Loucy (cell line): ENCODE results near the gene MAB21L1.

Experiments
- H2AFZ ChIP-seq: fragments of 200-600 bp; sonication (generic); 2 replicates; pipeline ENCODE4 v1.6.0; 2016; ENCODE audit warnings: antibody characterized with exemption, mild to moderate bottlenecking, low read length, moderate library complexity
- H3F3A ChIP-seq: fragments of 200-600 bp; 2 replicates; pipeline ENCODE4 v1.6.0; 2016; ENCODE audit warnings: antibody characterized with exemption, low read depth, mild to moderate bottlenecking
- H3K27me3 ChIP-seq: fragments of 200-600 bp; sonication (generic); 2 replicates; pipeline ENCODE4 v1.6.1; 2014; ENCODE audit warnings: low read length, mild to moderate bottlenecking; ENCODE audit not compliant: insufficient read depth, poor library complexity, severe bottlenecking
- H3K36me3 ChIP-seq: fragments of 200-600 bp; sonication (generic); 2 replicates; pipeline ENCODE4 v1.6.1; 2016; ENCODE audit warnings: low read length; ENCODE audit not compliant: insufficient read depth
- H3K4me1 ChIP-seq: fragments of 200-600 bp; sonication (generic); 2 replicates; pipeline ENCODE4 v1.5.1; 2014; ENCODE audit warnings: low read length, mild to moderate bottlenecking; ENCODE audit not compliant: insufficient read depth, poor library complexity, severe bottlenecking
- H3K4me2 ChIP-seq: fragments of 200-600 bp; sonication (generic); 2 replicates; pipeline ENCODE4 v1.6.0; 2014; ENCODE audit warnings: antibody characterized with exemption, low read length, low read depth, mild to moderate bottlenecking; ENCODE audit not compliant: poor library complexity, severe bottlenecking
- H3K4me3 ChIP-seq: fragments of 200-600 bp; sonication (generic); 2 replicates; pipeline ENCODE4 v1.5.1; 2014; ENCODE audit warnings: low read length, mild to moderate bottlenecking, mixed read lengths; ENCODE audit not compliant: poor library complexity, severe bottlenecking
- H3K79me2 ChIP-seq: fragments of 200-600 bp; sonication (generic); 2 replicates; pipeline ENCODE4 v1.6.1; 2014; ENCODE audit warnings: low read length; ENCODE audit not compliant: insufficient read depth
- H3K9ac ChIP-seq: fragments of 200-600 bp; sonication (generic); 2 replicates; pipeline ENCODE4 v1.6.0; 2014; ENCODE audit warnings: mild to moderate bottlenecking, low read depth, low read length, moderate library complexity; ENCODE audit not compliant: poor library complexity, severe bottlenecking
- H3K9me2 ChIP-seq: fragments of 200-600 bp; sonication (generic); replicated peaks from 2 replicates; pipeline ENCODE4 v1.6.1; 2016; ENCODE audit warnings: low read depth, low read length, mixed read lengths
- H3K9me3 ChIP-seq: fragments of 200-600 bp; sonication (generic); 2 replicates; pipeline ENCODE4 v1.6.1; 2014; ENCODE audit warnings: mild to moderate bottlenecking, antibody characterized with exemption, low read length, low read depth; ENCODE audit not compliant: insufficient read depth
- H4K20me1 ChIP-seq: fragments of 200-600 bp; sonication (generic); 2 replicates; pipeline ENCODE4 v1.6.0; 2014; ENCODE audit warnings: antibody characterized with exemption, low read length, mild to moderate bottlenecking; ENCODE audit not compliant: insufficient read depth, poor library complexity, severe bottlenecking
- CTCF ChIP-seq: fragments of 200-600 bp; sonication (generic); conservative IDR thresholded peaks from 2 replicates; pipeline ENCODE4 v1.5.1; 2014; ENCODE audit warnings: mild to moderate bottlenecking, antibody characterized with exemption, low read length
- EZH2phosphoT487 ChIP-seq: fragments of 200-600 bp; IDR thresholded peaks from 2 replicates; pipeline ENCODE4 v1.6.1; 2018; ENCODE audit warnings: antibody characterized with exemption, mild to moderate bottlenecking, moderate library complexity, borderline replicate concordance

The MAB21L1 gene

DNA sequence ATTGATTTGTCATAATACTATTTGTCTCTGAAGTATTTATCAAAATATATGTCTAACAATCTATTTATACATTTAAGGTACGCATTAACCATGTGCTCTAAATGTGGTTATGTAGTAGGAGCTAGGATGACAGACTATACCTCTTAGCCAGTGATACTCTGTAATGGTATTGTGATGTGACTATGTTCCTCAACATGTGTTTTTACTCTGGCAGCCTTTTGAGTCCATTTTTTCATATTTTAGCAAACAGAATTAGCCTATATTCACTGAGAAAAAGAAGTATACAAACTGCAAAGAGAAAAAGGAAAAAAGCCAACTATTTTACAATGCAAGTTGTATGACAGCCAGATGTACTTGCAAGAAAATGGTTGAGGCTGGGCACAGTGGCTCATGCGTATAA lies 26.7 kb downstream of the MAB21L1 start:
- no peak overlapping the region for H3K9ac ChIP-seq
- H3K79me2 ChIP-seq = no peaks in the 10 kb centered on the region
- H3K27me3 ChIP-seq = no peaks in the 10 kb centered on the region
- H3K4me1 ChIP-seq = peaks cover 7% of the 10 kb centered on the region
- no peaks in the 10 kb centered on the region for H3K9me3 ChIP-seq
- H3K9me2 ChIP-seq = no peaks in the 10 kb centered on the region
- no peak for TF ChIP-seq CTCF
- H2AFZ ChIP-seq = no peak overlapping the region
- H4K20me1 ChIP-seq = no peaks in the 10 kb centered on the region
- H3K4me3 ChIP-seq = no peak overlapping the region
- H3K36me3 ChIP-seq = no peaks in the 10 kb centered on the region
- no peaks in the 10 kb centered on the region for H3F3A ChIP-seq
- no peak overlapping the region for H3K4me2 ChIP-seq

- Histone ChIP-seq H3K9ac (no peak overlapping the region), H3K4me1 (peaks cover 7% of the 10 kb centered on the region), H3K36me3 (no peaks in the 10 kb centered on the region), H4K20me1 (no peaks in the 10 kb centered on the region), H3K9me2 (no peaks in the 10 kb centered on the region), H3K4me2 (no peak overlapping the region), H2AFZ (no peak overlapping the region), H3K4me3 (no peak overlapping the region), H3K9me3 (no peaks in the 10 kb centered on the region), H3F3A (no peaks in the 10 kb centered on the region), H3K27me3 (no peaks in the 10 kb centered on the region), H3K79me2 (no peaks in the 10 kb centered on the region)
- TF ChIP-seq EZH2phosphoT487 (no peak), CTCF (no peak)
These were observed 28.0 kb downstream of the MAB21L1 start for GRCh38 chr13:35448465-35448864.
